NCI-H2107 treated with DMSO at 0.1 percent for 48 hours (cell line): ENCODE results near the gene ZBTB16.

ENCODE experiments used
- DNase-seq: peaks from one replicate; lab custom pipeline; 2025; ENCODE audit not compliant: unreplicated experiment; lab: John Stamatoyannopoulos, UW

The ZBTB16 gene

GRCh38 chr11:114228435-114229411 is 169.2 kb downstream of the ZBTB16 start:
- DNase-seq = no peak

GRCh38 chr11:114230031-114230704 is 170.7 kb downstream of the ZBTB16 start:
- no peak for DNase-seq

- DNase-seq = no peak
Measured at GRCh38 chr11:114232400-114233059, 173.0 kb downstream of the ZBTB16 start.

- DNase-seq = no peak
Measured at GRCh38 chr11:114233755-114234154, 174.2 kb downstream of the ZBTB16 start.

GRCh38 chr11:114236829-114237228 is 177.3 kb downstream of the ZBTB16 start:
- DNase-seq = no peak

GRCh38 chr11:114237321-114238280 is 178.1 kb downstream of the ZBTB16 start:
- no peak for DNase-seq

- DNase-seq = no peak
Measured at GRCh38 chr11:114239753-114240161, 180.2 kb downstream of the ZBTB16 start.

- no peak for DNase-seq
Measured at GRCh38 chr11:114242032-114242431, 182.5 kb downstream of the ZBTB16 start.

GRCh38 chr11:114243461-114244372 is 184.2 kb downstream of the ZBTB16 start:
- DNase-seq = no peak

GRCh38 chr11:114244726-114245394 is 185.3 kb downstream of the ZBTB16 start:
- no peak for DNase-seq

GRCh38 chr11:114246321-114247069 is 187.0 kb downstream of the ZBTB16 start:
- DNase-seq = no peak

- DNase-seq = no peak
Measured at GRCh38 chr11:114247070-114247789, 187.7 kb downstream of the ZBTB16 start.

- DNase-seq = no peak
Measured at GRCh38 chr11:114250180-114250579, 190.7 kb downstream of the ZBTB16 start.

GRCh38 chr11:114250993-114251814 is 191.7 kb downstream of the ZBTB16 start:
- no peak for DNase-seq

- no peak for DNase-seq
Measured at GRCh38 chr11:114251815-114252337, 192.4 kb downstream of the ZBTB16 start.

- no peak for DNase-seq
Measured at GRCh38 chr11:114252767-114253166, 193.3 kb downstream of the ZBTB16 start.
